ENCODE measurements around the gene LRBA.

The LRBA gene

DNA sequence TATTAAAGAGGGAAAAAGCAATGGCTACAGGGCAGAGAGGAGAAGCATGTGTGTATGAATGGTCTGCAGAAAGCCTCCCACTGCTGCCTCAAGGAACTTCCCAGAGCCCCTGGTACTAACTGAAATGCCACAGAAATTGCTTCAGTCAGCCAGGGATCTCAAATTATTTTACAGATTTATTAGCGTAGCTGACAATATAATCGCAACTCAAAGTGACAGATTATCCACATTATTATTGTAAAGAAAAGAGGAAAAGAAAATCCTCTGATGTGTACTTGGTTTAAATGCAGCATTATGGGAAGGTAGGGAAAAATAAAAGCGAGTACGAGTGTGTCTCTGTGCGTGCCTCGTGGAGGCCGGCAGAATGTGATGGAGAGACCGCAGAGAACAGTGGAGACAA, 734.1 kb downstream of the LRBA start:
- H3K27me3 ChIP-seq (ENCODE audit: control insufficient read depth, insufficient read depth, low read length) = no peaks in the 10 kb centered on the region
- H3K4me3 ChIP-seq (ENCODE audit: low read depth, low read length) = no peak overlapping the region
- H3K9me3 ChIP-seq (ENCODE audit: control insufficient read depth, insufficient read depth, low read length) = no peaks in the 10 kb centered on the region
- no peaks in the 10 kb centered on the region for H3K36me3 ChIP-seq (ENCODE audit: control insufficient read depth, insufficient read depth, low read length)
- no peaks in the 10 kb centered on the region for H3K4me1 ChIP-seq (ENCODE audit: control insufficient read depth, insufficient read depth, low read length)
- H3K9ac ChIP-seq (ENCODE audit: low read depth, low read length) = peak overlapping the region; percentile 65

DNA sequence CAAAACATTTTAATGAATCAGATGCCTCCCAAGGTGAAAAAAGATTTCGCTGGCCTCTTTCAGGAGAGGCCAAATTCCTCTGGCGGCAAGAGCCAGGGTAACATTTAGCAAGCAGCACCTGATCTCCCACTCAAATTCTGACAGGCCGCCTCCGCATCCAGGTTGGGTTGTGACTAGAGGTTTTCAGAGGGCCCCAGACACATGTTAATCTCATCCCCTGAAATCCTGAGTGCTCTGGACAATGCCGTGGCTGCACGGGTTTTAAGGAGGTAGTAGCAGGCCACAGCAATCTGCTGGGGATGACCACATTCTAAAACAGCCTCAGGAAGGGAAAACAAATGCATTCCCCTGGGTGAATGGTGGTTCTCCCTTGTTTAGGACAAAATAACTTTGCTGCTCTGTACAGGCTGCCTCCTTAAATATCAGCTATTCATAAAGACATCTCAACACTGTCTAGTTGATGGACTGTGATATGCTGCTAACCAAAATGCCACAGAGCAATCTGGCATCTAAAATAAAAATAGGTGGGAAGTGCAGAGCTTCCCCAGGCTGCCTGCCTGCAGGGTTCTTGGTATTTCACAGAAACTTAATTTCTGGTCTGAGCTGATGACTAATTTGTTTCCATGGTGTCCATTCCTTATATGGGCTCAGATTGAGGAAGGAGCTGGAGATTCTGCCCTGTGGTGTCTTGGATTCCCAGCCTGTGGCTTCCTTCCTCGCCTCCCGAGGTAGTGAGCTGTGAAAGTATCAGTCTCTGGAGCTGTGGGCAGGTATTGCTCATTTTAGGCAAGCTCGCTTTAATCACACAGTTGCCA, 734.8 kb downstream of the LRBA start:
- Histone ChIP-seq H3K36me3 (ENCODE audit: control insufficient read depth, insufficient read depth, low read length) (no peaks in the 10 kb centered on the region), H3K4me3 (ENCODE audit: low read depth, low read length) (no peak overlapping the region), H3K4me1 (ENCODE audit: control insufficient read depth, insufficient read depth, low read length) (no peaks in the 10 kb centered on the region), H3K9me3 (ENCODE audit: control insufficient read depth, insufficient read depth, low read length) (no peaks in the 10 kb centered on the region), H3K27me3 (ENCODE audit: control insufficient read depth, insufficient read depth, low read length) (no peaks in the 10 kb centered on the region), H3K9ac (ENCODE audit: low read depth, low read length) (peak overlapping the region; percentile 65)

DNA sequence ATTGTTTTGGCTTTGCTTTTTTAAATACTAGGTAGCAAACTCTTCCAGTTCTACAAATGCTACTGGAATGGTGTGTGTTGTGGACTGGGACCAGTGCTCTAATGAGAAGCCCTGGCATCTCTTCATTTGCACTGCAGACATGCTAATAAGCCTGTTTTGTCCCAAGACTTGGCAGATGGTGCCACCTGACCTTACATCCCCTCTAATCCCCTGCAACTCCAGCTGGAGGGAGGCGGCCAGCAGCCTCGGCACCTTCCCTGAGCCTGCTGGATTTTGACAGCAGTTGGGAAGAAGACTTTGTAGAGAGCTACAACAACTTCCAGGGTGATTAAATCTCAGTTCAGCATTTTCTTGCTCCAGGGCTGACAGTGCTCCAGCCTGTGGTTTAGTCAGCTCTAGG, 736.9 kb downstream of the LRBA start:
- H3K4me1 ChIP-seq (ENCODE audit: control insufficient read depth, insufficient read depth, low read length) = no peaks in the 10 kb centered on the region
- no peaks in the 10 kb centered on the region for H3K36me3 ChIP-seq (ENCODE audit: control insufficient read depth, insufficient read depth, low read length)
- no peak overlapping the region for H3K9ac ChIP-seq (ENCODE audit: low read depth, low read length)
- H3K9me3 ChIP-seq (ENCODE audit: control insufficient read depth, insufficient read depth, low read length) = no peaks in the 10 kb centered on the region
- no peaks in the 10 kb centered on the region for H3K27me3 ChIP-seq (ENCODE audit: control insufficient read depth, insufficient read depth, low read length)
- H3K4me3 ChIP-seq (ENCODE audit: low read depth, low read length) = no peak overlapping the region

DNA sequence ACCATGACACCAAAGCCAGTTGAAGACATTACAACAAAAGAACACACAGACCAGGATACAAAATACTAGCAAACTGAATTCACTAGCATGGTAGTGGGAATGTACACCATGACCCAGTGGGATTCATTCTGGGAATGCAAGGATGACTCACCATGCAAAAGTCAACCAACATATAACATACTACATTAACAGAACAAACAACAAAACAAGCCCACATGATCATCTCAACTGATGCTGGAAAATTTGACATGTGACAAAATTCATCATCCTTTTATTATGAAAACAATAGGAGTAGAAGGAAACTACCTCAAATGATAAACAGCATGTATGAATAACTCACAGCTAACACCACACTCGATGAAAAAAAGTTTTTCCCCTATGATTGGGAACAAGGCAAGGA, 746.6 kb downstream of the LRBA start:
- H3K27me3 ChIP-seq (ENCODE audit: control insufficient read depth, insufficient read depth, low read length) = no peaks in the 10 kb centered on the region
- H3K4me1 ChIP-seq (ENCODE audit: control insufficient read depth, insufficient read depth, low read length) = peaks cover 2% of the 10 kb centered on the region
- no peaks in the 10 kb centered on the region for H3K9me3 ChIP-seq (ENCODE audit: control insufficient read depth, insufficient read depth, low read length)
- no peaks in the 10 kb centered on the region for H3K36me3 ChIP-seq (ENCODE audit: control insufficient read depth, insufficient read depth, low read length)
- no peak overlapping the region for H3K4me3 ChIP-seq (ENCODE audit: low read depth, low read length)
- H3K9ac ChIP-seq (ENCODE audit: low read depth, low read length) = no peak overlapping the region

DNA sequence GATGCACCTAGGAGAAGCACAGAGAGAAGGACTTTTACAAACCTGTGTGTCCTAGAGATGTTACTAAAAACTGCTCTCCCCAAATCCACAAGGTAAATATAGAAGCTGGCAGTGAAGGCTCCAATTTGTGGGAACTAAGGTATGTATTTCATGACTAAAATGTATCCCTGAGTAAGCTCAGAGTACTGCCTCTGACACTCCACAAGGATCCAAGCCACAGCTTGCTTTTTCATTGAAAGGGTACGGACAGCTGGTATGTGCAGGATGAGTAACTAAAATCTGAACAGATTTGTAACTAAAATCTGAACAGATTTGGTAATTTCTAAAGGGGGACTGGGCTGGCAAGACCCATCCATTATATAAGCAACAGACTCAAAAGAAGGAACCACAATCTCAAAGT, 749.3 kb downstream of the LRBA start:
- H3K4me3 ChIP-seq (ENCODE audit: low read depth, low read length) = no peak overlapping the region
- peaks cover 2% of the 10 kb centered on the region for H3K4me1 ChIP-seq (ENCODE audit: control insufficient read depth, insufficient read depth, low read length)
- no peaks in the 10 kb centered on the region for H3K36me3 ChIP-seq (ENCODE audit: control insufficient read depth, insufficient read depth, low read length)
- H3K9ac ChIP-seq (ENCODE audit: low read depth, low read length) = no peak overlapping the region
- no peaks in the 10 kb centered on the region for H3K27me3 ChIP-seq (ENCODE audit: control insufficient read depth, insufficient read depth, low read length)
- H3K9me3 ChIP-seq (ENCODE audit: control insufficient read depth, insufficient read depth, low read length) = no peaks in the 10 kb centered on the region

DNA sequence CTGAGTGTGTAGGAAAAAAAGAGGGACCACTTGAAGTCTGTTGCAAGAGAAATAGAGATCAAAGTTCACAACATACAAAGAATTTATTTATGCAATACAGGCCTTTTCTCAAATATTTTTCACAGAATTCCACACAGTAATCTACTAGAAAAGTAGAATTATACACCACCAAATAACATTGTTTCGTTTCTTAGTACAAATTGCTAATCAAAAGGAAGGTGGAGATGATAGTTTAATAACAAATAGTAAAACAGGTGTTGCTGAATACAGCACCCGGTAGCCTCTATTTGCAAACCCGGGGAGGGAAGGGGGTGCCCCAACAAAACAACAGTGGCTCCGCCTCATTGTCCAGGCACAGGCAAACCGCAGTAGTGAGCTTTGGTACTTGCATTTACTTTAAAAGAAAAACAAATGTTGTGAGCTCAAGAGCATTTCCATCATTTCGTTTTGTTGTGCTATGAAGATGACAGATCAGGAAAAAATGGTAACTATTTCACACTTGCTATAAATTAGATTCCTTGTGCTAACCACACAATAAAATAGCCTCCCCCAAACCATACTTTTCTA, 750.4 kb downstream of the LRBA start:
- Histone ChIP-seq H3K36me3 (ENCODE audit: control insufficient read depth, insufficient read depth, low read length) (no peaks in the 10 kb centered on the region), H3K4me1 (ENCODE audit: control insufficient read depth, insufficient read depth, low read length) (peaks cover 2% of the 10 kb centered on the region), H3K9ac (ENCODE audit: low read depth, low read length) (no peak overlapping the region), H3K4me3 (ENCODE audit: low read depth, low read length) (no peak overlapping the region), H3K27me3 (ENCODE audit: control insufficient read depth, insufficient read depth, low read length) (no peaks in the 10 kb centered on the region), H3K9me3 (ENCODE audit: control insufficient read depth, insufficient read depth, low read length) (no peaks in the 10 kb centered on the region)

DNA sequence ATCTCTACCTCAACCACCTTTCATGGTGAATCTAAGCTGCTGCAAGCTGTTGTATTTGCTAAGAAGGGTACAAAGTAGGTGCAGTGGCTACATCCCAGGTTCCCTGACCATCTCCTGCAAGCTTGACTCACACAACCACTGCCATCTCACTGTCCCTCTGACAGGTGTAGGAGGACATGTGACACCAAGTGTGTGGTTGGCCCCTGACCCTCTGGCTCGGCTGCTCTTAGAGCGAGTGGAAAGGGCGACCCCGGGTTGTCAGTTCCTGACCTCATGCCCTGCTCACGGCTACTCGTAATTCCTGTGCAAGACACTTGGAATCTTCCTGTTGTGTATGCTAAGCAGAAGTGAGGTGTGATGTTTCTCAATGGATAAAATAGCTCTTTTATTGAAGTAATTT, 752.5 kb downstream of the LRBA start:
- no peaks in the 10 kb centered on the region for H3K36me3 ChIP-seq (ENCODE audit: control insufficient read depth, insufficient read depth, low read length)
- H3K4me3 ChIP-seq (ENCODE audit: low read depth, low read length) = no peak overlapping the region
- no peaks in the 10 kb centered on the region for H3K27me3 ChIP-seq (ENCODE audit: control insufficient read depth, insufficient read depth, low read length)
- H3K9ac ChIP-seq (ENCODE audit: low read depth, low read length) = no peak overlapping the region
- H3K9me3 ChIP-seq (ENCODE audit: control insufficient read depth, insufficient read depth, low read length) = no peaks in the 10 kb centered on the region
- H3K4me1 ChIP-seq (ENCODE audit: control insufficient read depth, insufficient read depth, low read length) = peaks cover 2% of the 10 kb centered on the region

DNA sequence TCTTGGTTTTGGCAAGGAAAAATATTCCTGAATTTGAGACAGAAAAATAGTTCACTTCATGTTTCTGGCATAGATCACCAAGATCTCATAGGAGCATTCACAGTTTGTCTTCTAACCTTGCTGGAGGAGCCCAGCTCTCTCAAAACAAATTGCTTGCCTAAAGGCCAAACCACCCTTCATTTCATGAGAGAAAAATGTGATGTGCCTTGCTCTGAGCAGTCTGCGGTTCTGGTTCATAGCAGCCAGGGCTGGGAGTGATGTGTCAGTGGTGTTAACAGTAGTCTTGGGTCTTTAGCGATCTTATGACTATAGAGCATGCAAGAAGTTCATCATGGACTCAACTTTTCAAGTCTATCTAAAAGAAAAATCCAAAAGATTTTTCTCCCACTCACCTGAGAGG, 753.5 kb downstream of the LRBA start:
- H3K36me3 ChIP-seq (ENCODE audit: control insufficient read depth, insufficient read depth, low read length) = no peaks in the 10 kb centered on the region
- no peak overlapping the region for H3K4me3 ChIP-seq (ENCODE audit: low read depth, low read length)
- H3K9me3 ChIP-seq (ENCODE audit: control insufficient read depth, insufficient read depth, low read length) = no peaks in the 10 kb centered on the region
- H3K27me3 ChIP-seq (ENCODE audit: control insufficient read depth, insufficient read depth, low read length) = no peaks in the 10 kb centered on the region
- no peak overlapping the region for H3K9ac ChIP-seq (ENCODE audit: low read depth, low read length)
- H3K4me1 ChIP-seq (ENCODE audit: control insufficient read depth, insufficient read depth, low read length) = peaks cover 5% of the 10 kb centered on the region

DNA sequence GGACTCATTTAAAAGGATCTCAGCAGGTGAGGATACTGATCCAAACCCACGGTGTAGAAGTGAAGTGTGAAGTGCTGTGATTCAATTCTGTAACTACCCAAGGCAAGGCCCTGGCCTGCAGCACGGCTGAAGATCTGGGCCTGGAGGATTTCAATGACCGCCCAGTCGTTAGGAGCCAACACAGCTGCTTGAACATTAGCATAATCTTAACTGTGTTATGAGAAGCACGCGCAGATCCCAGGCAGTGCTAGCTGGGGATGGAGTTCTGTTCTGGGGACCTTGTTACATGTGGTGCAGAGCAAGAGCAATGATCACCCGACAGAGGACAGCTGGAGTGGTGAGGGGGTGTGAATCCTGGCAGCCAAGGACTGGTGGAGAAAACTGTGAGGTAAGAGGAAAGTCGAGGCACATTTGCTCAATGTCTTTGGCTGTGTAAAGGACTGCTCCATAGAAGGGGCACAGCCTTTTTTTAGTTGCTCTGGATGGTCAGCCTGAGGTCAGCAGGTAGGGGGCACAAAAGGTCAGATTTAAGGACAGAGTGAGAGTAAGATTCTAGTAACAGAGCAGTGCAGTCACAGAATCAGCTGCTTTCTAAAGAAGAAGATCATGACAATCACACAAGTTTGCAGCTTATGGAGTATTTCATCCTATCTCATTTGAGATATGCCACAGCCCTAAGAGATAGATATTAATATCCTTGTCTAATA, 755.1 kb downstream of the LRBA start:
- Histone ChIP-seq H3K36me3 (ENCODE audit: control insufficient read depth, insufficient read depth, low read length) (no peaks in the 10 kb centered on the region), H3K9ac (ENCODE audit: low read depth, low read length) (no peak overlapping the region), H3K27me3 (ENCODE audit: control insufficient read depth, insufficient read depth, low read length) (no peaks in the 10 kb centered on the region), H3K9me3 (ENCODE audit: control insufficient read depth, insufficient read depth, low read length) (no peaks in the 10 kb centered on the region), H3K4me3 (ENCODE audit: low read depth, low read length) (no peak overlapping the region), H3K4me1 (ENCODE audit: control insufficient read depth, insufficient read depth, low read length) (peaks cover 5% of the 10 kb centered on the region)

DNA sequence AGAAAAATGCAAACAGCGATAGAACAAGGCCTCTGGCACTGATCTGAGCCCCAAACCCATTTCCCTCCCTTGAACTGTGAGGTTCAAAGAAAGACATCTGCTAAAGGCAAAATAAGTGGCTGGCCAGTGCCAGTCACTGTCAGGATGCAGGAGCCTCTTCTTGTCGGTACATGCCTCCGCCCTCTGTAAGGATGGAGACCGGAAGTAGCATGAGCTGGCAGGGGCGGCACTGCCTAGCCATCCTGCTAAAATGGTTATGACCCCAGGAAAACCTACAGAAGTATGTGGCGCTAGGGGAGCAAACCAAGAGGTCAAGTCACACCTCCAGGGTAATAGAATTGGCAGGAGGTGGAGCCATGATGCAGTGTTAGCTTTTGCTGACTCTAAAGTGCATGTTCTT, 756.5 kb downstream of the LRBA start:
- H3K27me3 ChIP-seq (ENCODE audit: control insufficient read depth, insufficient read depth, low read length) = no peaks in the 10 kb centered on the region
- no peaks in the 10 kb centered on the region for H3K36me3 ChIP-seq (ENCODE audit: control insufficient read depth, insufficient read depth, low read length)
- H3K9ac ChIP-seq (ENCODE audit: low read depth, low read length) = no peak overlapping the region
- peaks cover 3% of the 10 kb centered on the region for H3K4me1 ChIP-seq (ENCODE audit: control insufficient read depth, insufficient read depth, low read length)
- H3K4me3 ChIP-seq (ENCODE audit: low read depth, low read length) = no peak overlapping the region
- no peaks in the 10 kb centered on the region for H3K9me3 ChIP-seq (ENCODE audit: control insufficient read depth, insufficient read depth, low read length)

DNA sequence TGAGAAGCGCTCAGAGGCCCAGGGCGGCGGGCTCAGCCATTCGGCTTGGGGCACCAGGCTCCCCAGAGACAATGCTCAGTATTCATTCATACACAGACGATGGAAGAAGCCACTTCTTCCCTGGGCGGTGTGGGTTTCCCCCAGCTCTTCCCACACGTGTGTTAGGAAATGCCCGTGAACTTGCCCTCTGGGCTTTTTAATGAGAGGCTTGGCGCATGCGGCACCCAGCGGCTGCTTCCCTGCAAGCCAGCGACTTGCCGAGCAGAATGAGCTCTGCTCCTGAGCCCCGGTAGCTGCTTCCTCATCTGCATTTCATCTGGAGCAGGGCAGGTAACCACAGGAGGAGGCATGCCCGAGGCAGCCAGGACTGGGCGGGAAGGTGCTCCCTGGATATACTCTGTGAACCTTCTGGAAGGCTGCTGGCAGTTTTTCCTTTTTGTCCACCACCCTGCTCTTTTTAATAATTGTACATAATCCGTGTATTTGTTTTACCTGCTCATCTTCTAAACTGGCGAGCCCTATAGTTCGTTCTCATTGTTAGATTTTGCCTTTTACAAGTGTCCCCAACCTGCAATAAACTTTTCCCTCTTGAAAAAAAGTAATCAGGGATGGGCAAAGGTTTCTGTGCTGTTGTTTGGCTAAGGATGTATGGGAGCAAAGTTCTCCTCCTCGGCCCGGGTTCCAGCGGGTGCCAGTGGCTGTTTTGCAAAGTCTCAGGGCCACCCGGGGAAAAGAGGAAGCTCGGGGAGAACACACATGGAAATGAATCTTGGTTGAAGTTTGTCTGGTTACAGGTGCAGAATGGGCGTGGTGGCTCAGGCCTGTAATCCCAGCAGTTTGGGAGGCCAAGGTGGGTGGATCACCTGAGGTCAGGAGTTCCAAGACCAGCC, 758.0 kb downstream of the LRBA start:
- no peak overlapping the region for H3K9ac ChIP-seq (ENCODE audit: low read depth, low read length)

More for the DNA sequence above, 758.0 kb downstream of the LRBA start:
- Histone ChIP-seq H3K27me3 (ENCODE audit: control insufficient read depth, insufficient read depth, low read length) (no peaks in the 10 kb centered on the region), H3K36me3 (ENCODE audit: control insufficient read depth, insufficient read depth, low read length) (no peaks in the 10 kb centered on the region), H3K4me3 (ENCODE audit: low read depth, low read length) (no peak overlapping the region), H3K4me1 (ENCODE audit: control insufficient read depth, insufficient read depth, low read length) (peaks cover 3% of the 10 kb centered on the region), H3K9me3 (ENCODE audit: control insufficient read depth, insufficient read depth, low read length) (no peaks in the 10 kb centered on the region)

Measured in iPS-15b (cell line).